Uterus (tissue), 2 donors: ENCODE data around the gene PRKAR2A.
"Not testable (repeated sequence)": the region's sequence is repeated elsewhere in the genome, so short reads cannot be mapped to it uniquely, and the experiment has no call there.

Experiments
- POLR2A ChIP-seq, 2 donors: fragments of 450-650 bp; IDR thresholded peaks; one replicate each; pipeline ENCODE4 v1.6.1; 2016; ENCODE audit warnings: antibody characterized with exemption in 2 of 2, mild to moderate bottlenecking in 1 of 2, moderate library complexity in 1 of 2
- TF ChIP-seq, protein P1 (sequence below), 4 experiments: fragments of 200-600 bp in 2 of 4; fragments of 450-650 bp in 2 of 4; sonication (generic) in 2 of 4; IDR thresholded peaks; one replicate each; pipeline ENCODE4 v1.5.1; 2016 to 2019; ENCODE audit warnings: antibody characterized with exemption in 4 of 4, mild to moderate bottlenecking in 2 of 4, moderate library complexity in 1 of 4

DNA sequence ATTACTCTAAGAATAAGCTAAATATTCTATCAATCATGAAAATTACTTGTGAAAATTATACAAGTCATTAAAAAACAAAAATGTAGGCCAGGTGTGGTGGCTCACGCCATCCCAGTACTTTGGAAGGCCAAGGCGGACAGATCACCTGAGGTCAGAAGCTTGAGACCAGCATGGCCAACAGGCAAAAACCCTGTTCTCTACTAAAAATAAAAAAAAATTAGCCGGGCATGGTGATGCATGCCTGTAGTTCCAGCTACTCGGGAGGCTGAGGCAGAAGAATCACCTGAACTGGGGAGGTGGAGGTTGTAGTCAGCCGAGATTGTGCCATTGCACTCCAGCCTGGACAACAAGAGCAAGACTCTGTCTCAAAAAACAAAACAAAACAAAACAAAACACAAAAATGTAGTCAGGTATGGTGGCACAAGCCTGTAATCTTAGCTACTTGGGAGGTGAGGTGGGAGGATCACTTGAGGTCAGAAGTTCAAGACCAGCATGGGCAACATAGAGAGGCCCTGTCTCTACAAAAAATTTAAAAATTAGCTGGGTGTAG lies 87.6 kb downstream of the PRKAR2A start:
- TF ChIP-seq, protein P1, sequence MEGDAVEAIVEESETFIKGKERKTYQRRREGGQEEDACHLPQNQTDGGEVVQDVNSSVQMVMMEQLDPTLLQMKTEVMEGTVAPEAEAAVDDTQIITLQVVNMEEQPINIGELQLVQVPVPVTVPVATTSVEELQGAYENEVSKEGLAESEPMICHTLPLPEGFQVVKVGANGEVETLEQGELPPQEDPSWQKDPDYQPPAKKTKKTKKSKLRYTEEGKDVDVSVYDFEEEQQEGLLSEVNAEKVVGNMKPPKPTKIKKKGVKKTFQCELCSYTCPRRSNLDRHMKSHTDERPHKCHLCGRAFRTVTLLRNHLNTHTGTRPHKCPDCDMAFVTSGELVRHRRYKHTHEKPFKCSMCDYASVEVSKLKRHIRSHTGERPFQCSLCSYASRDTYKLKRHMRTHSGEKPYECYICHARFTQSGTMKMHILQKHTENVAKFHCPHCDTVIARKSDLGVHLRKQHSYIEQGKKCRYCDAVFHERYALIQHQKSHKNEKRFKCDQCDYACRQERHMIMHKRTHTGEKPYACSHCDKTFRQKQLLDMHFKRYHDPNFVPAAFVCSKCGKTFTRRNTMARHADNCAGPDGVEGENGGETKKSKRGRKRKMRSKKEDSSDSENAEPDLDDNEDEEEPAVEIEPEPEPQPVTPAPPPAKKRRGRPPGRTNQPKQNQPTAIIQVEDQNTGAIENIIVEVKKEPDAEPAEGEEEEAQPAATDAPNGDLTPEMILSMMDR (IDR thresholded peaks at IDR 0.05): not testable (repeated sequence)
- TF ChIP-seq POLR2A (IDR thresholded peaks at IDR 0.05): not testable (repeated sequence)
